Fibroblast of gingiva (primary cell): ENCODE data around the gene GCLC.

Experiments
- DNase-seq: peaks from one replicate; pipeline ENCODE4 v3.0.0-alpha.2; 2011; ENCODE audit warnings: low read depth

Gene GCLC

GRCh38 chr6:53523511-53524454, 21.1 kb downstream of the GCLC start:
- DNase-seq = no peak

GRCh38 chr6:53520320-53520928, 24.5 kb downstream of the GCLC start:
- no peak for DNase-seq

- no peak for DNase-seq
These were observed 26.0 kb downstream of the GCLC start for GRCh38 chr6:53518862-53519261.

GRCh38 chr6:53517021-53517420, 27.9 kb downstream of the GCLC start:
- no peak for DNase-seq

GRCh38 chr6:53514677-53515076, 30.2 kb downstream of the GCLC start:
- no peak for DNase-seq

- no peak for DNase-seq
These were observed 31.4 kb downstream of the GCLC start for GRCh38 chr6:53513519-53513966.

- no peak for DNase-seq
These were observed 31.8 kb downstream of the GCLC start for GRCh38 chr6:53513056-53513455.

- DNase-seq = no peak
These were observed 32.3 kb downstream of the GCLC start for GRCh38 chr6:53512626-53513025.

GRCh38 chr6:53510746-53511145, 34.2 kb downstream of the GCLC start:
- DNase-seq = no peak

- no peak for DNase-seq
These were observed 38.0 kb downstream of the GCLC start for GRCh38 chr6:53506872-53507271.

GRCh38 chr6:53504512-53504911, 40.4 kb downstream of the GCLC start:
- DNase-seq = no peak

GRCh38 chr6:53503060-53503459, 41.8 kb downstream of the GCLC start:
- no peak for DNase-seq

GRCh38 chr6:53501432-53501831, 43.5 kb downstream of the GCLC start:
- no peak for DNase-seq

- no peak for DNase-seq
These were observed 44.8 kb downstream of the GCLC start for GRCh38 chr6:53500095-53500494.

- no peak for DNase-seq
These were observed 45.8 kb downstream of the GCLC start for GRCh38 chr6:53499094-53499493.

- DNase-seq = no peak
These were observed 46.3 kb downstream of the GCLC start for GRCh38 chr6:53498649-53499048.

- no peak for DNase-seq
These were observed 47.0 kb downstream of the GCLC start for GRCh38 chr6:53497905-53498304.

- peak; percentile 73 for DNase-seq
These were observed 48.0 kb downstream of the GCLC start for GRCh38 chr6:53496797-53497375.

- no peak for DNase-seq
These were observed 49.1 kb downstream of the GCLC start for GRCh38 chr6:53495506-53496499.

GRCh38 chr6:53494076-53494475, 50.8 kb downstream of the GCLC start:
- no peak for DNase-seq

GRCh38 chr6:53493635-53494025, 51.3 kb downstream of the GCLC start:
- peak; percentile 37 for DNase-seq
